GM23338 (cell line): ENCODE measurements around the gene IQSEC3. TPM values are rescaled to one million over a fixed set of nuclear protein-coding genes. Genes with fewer than 3 reads are reported as not detected.

Experiments
- ATAC-seq: fragments of 200-7000 bp; cut with Tn5 transposase; 3 replicates; pipeline ENCODE4 v1.9.1; 2020
- DNase-seq: peaks from one replicate; pipeline ENCODE4 v3.0.0-alpha.2; 2015; ENCODE audit warnings: low spot score
- H2AFZ ChIP-seq: fragments of 200-600 bp; sonication (generic); 2 replicates; pipeline ENCODE4 v1.8.0; 2016; ENCODE audit warnings: antibody characterized with exemption, mild to moderate bottlenecking, moderate library complexity
- H3F3A ChIP-seq: fragments of 200-600 bp; sonication (generic); replicated peaks from 2 replicates; pipeline ENCODE4 v1.8.0; 2017; ENCODE audit warnings: antibody characterized with exemption, mixed run types, low read depth
- H3K27ac ChIP-seq: fragments of 200-600 bp; sonication (generic); 2 replicates; pipeline ENCODE4 v1.6.1; 2016; ENCODE audit warnings: low read depth
- H3K27me3 ChIP-seq: fragments of 200-600 bp; sonication (generic); 2 replicates; pipeline ENCODE4 v1.8.0; 2016; ENCODE audit warnings: mild to moderate bottlenecking, mixed run types, moderate library complexity; ENCODE audit not compliant: insufficient read depth
- H3K36me3 ChIP-seq: fragments of 200-600 bp; sonication (generic); 2 replicates; pipeline ENCODE4 v1.8.0; 2016; ENCODE audit warnings: mild to moderate bottlenecking; ENCODE audit not compliant: insufficient read depth
- H3K4me1 ChIP-seq: fragments of 200-600 bp; sonication (generic); 2 replicates; pipeline ENCODE4 v1.8.0; 2016; ENCODE audit warnings: mild to moderate bottlenecking, moderate library complexity; ENCODE audit not compliant: insufficient read depth
- H3K4me2 ChIP-seq: fragments of 200-600 bp; sonication (generic); 2 replicates; pipeline ENCODE4 v1.7.1; 2017; ENCODE audit warnings: mixed run types
- H3K4me3 ChIP-seq: fragments of 200-600 bp; sonication (generic); 2 replicates; pipeline ENCODE4 v1.6.1; 2016; ENCODE audit warnings: mixed run types
- H3K79me2 ChIP-seq: fragments of 200-600 bp; sonication (generic); replicated peaks from 2 replicates; pipeline ENCODE4 v1.8.0; 2017; ENCODE audit warnings: mild to moderate bottlenecking; ENCODE audit not compliant: insufficient read depth
- H3K9me2 ChIP-seq: fragments of 200-600 bp; sonication (generic); 2 replicates; pipeline ENCODE4 v1.8.0; 2017; ENCODE audit not compliant: insufficient read depth
- H4K20me1 ChIP-seq: fragments of 200-600 bp; sonication (generic); replicated peaks from 2 replicates; pipeline ENCODE4 v1.8.0; 2017; ENCODE audit warnings: mild to moderate bottlenecking; ENCODE audit not compliant: insufficient read depth
- H3K27ac Mint-ChIP-seq: 2 replicates; pipeline ENCODE4 v1.8.0; 2020; ENCODE audit warnings: inconsistent platforms, mild to moderate bottlenecking, moderate library complexity, mixed read lengths
- H3K27me3 Mint-ChIP-seq: 3 replicates; pipeline ENCODE4 v1.8.0; 2022; ENCODE audit warnings: low read depth, mild to moderate bottlenecking, moderate library complexity, mixed read lengths, inconsistent platforms; ENCODE audit not compliant: insufficient read depth, poor library complexity
- H3K36me3 Mint-ChIP-seq: 3 replicates; pipeline ENCODE4 v1.8.0; 2021; ENCODE audit warnings: low read depth, mild to moderate bottlenecking, inconsistent platforms, moderate library complexity, mixed read lengths
- H3K4me1 Mint-ChIP-seq: 3 replicates; pipeline ENCODE4 v1.8.0; 2020; ENCODE audit warnings: mild to moderate bottlenecking, inconsistent platforms, mixed read lengths
- H3K4me3 Mint-ChIP-seq: 3 replicates; pipeline ENCODE4 v1.8.0; 2021; ENCODE audit warnings: moderate library complexity, mild to moderate bottlenecking, inconsistent platforms, mixed read lengths
- H3K9me3 Mint-ChIP-seq: 3 replicates; pipeline ENCODE4 v1.8.0; 2020; ENCODE audit warnings: moderate library complexity, mild to moderate bottlenecking, inconsistent platforms, mixed read lengths
- CREB1 ChIP-seq: fragments of 250-450 bp; sonication (Bioruptor Pico); IDR thresholded peaks from 2 replicates; pipeline ENCODE4 v1.5.0; 2020; ENCODE audit warnings: low read depth, mild to moderate bottlenecking, moderate library complexity
- EZH2 ChIP-seq: fragments of 200-600 bp; sonication (generic); IDR thresholded peaks from one replicate; pipeline ENCODE4 v1.8.0; 2017; ENCODE audit warnings: antibody characterized with exemption, mild to moderate bottlenecking, low read depth; ENCODE audit not compliant: unreplicated experiment
- STAT1 ChIP-seq: IDR thresholded peaks from one replicate; pipeline ENCODE4 v1.6.1; 2016; ENCODE audit warnings: antibody characterized with exemption; ENCODE audit not compliant: unreplicated experiment
- ZNF114 ChIP-seq: fragments of 250-450 bp; sonication (Bioruptor Pico); IDR thresholded peaks from 2 replicates; pipeline ENCODE4 v1.5.0; 2020; ENCODE audit warnings: mild to moderate bottlenecking, moderate library complexity
- ZNF331 ChIP-seq: fragments of 250-450 bp; sonication (Bioruptor Pico); IDR thresholded peaks from 2 replicates; pipeline ENCODE4 v1.5.0; 2020; ENCODE audit warnings: low read depth, mild to moderate bottlenecking, moderate library complexity
- polyA plus RNA-seq: library from polyadenylated mRNA; unstranded; fragments of >200 nt; fragmentation: Nextera tagmentation; extraction: Ambion mirVana; gene quantifications from 2 replicates; pipeline ENCODE4 v1.2.1, GENCODE V29; 2016
- total RNA-seq: library from RNA; depleted of rRNA; stranded (reverse); fragments of >200 nt; shearing (Covaris generic); gene quantifications from 2 replicates; pipeline ENCODE4 v1.2.3, GENCODE V29; 2014
- TF ChIP-seq, protein P1 (sequence below): fragments of 250-450 bp; sonication (Bioruptor Pico); IDR thresholded peaks from 2 replicates; pipeline ENCODE4 v1.5.0; 2020; ENCODE audit warnings: mild to moderate bottlenecking, moderate library complexity
- TF ChIP-seq, protein P2 (sequence below): IDR thresholded peaks from 2 replicates; pipeline ENCODE4 v1.6.1; 2016; ENCODE audit warnings: antibody characterized with exemption
- TF ChIP-seq, protein P3 (sequence below): IDR thresholded peaks from one replicate; pipeline ENCODE4 v1.6.1; 2018; ENCODE audit warnings: antibody characterized with exemption; ENCODE audit not compliant: unreplicated experiment

Gene IQSEC3
- total and polyA plus RNA-seq, 2 experiments from 2014 or later = 2.1 to 3.6 TPM

DNA sequence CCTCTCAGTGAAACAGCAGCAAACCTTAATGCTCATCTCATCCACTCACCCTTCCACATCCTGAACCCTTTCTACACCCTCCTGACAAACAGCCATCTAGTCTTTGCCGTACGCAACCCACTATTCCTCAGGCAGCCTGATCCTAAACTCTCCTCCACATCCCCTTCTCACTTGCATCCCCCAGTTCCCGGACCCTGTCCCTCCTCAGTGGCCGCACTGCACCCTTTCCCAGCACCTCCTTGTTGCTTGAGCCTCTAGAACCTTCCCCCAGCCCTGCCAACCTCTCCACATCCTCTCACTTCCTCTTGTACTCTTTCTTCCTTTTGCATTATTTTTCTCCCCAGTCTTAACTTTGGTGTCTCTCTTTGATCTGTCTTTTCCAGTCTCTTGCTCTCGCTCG, 42.9 kb downstream of the IQSEC3 start (continued):
- TF ChIP-seq, protein P1, sequence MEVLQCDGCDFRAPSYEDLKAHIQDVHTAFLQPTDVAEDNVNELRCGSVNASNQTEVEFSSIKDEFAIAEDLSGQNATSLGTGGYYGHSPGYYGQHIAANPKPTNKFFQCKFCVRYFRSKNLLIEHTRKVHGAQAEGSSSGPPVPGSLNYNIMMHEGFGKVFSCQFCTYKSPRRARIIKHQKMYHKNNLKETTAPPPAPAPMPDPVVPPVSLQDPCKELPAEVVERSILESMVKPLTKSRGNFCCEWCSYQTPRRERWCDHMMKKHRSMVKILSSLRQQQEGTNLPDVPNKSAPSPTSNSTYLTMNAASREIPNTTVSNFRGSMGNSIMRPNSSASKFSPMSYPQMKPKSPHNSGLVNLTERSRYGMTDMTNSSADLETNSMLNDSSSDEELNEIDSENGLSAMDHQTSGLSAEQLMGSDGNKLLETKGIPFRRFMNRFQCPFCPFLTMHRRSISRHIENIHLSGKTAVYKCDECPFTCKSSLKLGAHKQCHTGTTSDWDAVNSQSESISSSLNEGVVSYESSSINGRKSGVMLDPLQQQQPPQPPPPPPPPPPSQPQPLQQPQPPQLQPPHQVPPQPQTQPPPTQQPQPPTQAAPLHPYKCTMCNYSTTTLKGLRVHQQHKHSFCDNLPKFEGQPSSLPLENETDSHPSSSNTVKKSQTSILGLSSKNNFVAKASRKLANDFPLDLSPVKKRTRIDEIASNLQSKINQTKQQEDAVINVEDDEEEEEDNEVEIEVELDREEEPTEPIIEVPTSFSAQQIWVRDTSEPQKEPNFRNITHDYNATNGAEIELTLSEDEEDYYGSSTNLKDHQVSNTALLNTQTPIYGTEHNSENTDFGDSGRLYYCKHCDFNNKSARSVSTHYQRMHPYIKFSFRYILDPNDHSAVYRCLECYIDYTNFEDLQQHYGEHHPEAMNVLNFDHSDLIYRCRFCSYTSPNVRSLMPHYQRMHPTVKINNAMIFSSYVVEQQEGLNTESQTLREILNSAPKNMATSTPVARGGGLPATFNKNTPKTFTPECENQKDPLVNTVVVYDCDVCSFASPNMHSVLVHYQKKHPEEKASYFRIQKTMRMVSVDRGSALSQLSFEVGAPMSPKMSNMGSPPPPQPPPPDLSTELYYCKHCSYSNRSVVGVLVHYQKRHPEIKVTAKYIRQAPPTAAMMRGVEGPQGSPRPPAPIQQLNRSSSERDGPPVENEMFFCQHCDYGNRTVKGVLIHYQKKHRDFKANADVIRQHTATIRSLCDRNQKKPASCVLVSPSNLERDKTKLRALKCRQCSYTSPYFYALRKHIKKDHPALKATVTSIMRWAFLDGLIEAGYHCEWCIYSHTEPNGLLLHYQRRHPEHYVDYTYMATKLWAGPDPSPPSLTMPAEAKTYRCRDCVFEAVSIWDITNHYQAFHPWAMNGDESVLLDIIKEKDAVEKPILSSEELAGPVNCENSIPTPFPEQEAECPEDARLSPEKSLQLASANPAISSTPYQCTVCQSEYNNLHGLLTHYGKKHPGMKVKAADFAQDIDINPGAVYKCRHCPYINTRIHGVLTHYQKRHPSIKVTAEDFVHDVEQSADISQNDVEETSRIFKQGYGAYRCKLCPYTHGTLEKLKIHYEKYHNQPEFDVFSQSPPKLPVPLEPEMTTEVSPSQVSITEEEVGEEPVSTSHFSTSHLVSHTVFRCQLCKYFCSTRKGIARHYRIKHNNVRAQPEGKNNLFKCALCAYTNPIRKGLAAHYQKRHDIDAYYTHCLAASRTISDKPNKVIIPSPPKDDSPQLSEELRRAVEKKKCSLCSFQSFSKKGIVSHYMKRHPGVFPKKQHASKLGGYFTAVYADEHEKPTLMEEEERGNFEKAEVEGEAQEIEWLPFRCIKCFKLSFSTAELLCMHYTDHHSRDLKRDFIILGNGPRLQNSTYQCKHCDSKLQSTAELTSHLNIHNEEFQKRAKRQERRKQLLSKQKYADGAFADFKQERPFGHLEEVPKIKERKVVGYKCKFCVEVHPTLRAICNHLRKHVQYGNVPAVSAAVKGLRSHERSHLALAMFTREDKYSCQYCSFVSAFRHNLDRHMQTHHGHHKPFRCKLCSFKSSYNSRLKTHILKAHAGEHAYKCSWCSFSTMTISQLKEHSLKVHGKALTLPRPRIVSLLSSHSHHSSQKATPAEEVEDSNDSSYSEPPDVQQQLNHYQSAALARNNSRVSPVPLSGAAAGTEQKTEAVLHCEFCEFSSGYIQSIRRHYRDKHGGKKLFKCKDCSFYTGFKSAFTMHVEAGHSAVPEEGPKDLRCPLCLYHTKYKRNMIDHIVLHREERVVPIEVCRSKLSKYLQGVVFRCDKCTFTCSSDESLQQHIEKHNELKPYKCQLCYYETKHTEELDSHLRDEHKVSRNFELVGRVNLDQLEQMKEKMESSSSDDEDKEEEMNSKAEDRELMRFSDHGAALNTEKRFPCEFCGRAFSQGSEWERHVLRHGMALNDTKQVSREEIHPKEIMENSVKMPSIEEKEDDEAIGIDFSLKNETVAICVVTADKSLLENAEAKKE = no peak
- TF ChIP-seq STAT1 = no peak
- TF ChIP-seq ZNF114 = no peak

DNA sequence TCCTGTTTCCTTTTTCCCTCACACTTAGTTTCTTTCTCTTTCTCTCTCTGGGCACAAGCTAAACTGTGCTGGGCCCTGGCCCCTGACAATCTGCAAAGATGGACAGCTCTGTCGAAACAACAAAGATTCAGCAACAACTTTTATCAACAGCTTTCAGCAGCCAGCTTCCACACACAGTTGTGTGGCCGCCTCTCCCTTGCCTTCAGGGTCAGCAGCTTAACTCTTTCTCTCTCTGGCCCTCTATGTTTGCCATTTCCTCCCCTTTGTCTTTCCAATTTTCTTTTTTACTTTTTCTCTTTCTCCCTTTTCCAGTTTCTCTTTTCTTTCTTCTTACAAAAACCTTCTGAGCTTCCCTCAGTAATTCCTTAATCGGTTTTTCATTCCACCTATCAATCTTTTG, 43.3 kb downstream of the IQSEC3 start:
- H3K27me3 Mint-ChIP-seq = peaks cover 13% of the 10 kb centered on the region
- peaks cover 60% of the 10 kb centered on the region for H3K4me1 Mint-ChIP-seq
- Histone ChIP-seq H3K4me1 (peaks cover 46% of the 10 kb centered on the region), H3K4me2 (peak overlapping the region; percentile 72), H3K27ac (peak overlapping the region; percentile 91), H3K27me3 (no peaks in the 10 kb centered on the region), H3K36me3 (no peaks in the 10 kb centered on the region), H3F3A (peaks cover 12% of the 10 kb centered on the region; the same call in 1 of the 2 replicates), H3K9me2 (no peaks in the 10 kb centered on the region), H3K79me2 (no peaks in the 10 kb centered on the region), H4K20me1 (no peaks in the 10 kb centered on the region), H2AFZ (peak overlapping the region; percentile 73), H3K4me3 (peak overlapping the region; percentile 14; the same call in 1 of the 2 replicates)
- peak overlapping the region; percentile 83 for H3K27ac Mint-ChIP-seq
- DNase-seq = peak; percentile 24
- no peak for TF ChIP-seq EZH2
- TF ChIP-seq ZNF331 (CRISPR knock-in tag) = no peak
- TF ChIP-seq, protein P2, sequence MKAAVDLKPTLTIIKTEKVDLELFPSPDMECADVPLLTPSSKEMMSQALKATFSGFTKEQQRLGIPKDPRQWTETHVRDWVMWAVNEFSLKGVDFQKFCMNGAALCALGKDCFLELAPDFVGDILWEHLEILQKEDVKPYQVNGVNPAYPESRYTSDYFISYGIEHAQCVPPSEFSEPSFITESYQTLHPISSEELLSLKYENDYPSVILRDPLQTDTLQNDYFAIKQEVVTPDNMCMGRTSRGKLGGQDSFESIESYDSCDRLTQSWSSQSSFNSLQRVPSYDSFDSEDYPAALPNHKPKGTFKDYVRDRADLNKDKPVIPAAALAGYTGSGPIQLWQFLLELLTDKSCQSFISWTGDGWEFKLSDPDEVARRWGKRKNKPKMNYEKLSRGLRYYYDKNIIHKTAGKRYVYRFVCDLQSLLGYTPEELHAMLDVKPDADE = no peak
- TF ChIP-seq CREB1 (CRISPR knock-in tag) = no peak
- TF ChIP-seq, protein P3, sequence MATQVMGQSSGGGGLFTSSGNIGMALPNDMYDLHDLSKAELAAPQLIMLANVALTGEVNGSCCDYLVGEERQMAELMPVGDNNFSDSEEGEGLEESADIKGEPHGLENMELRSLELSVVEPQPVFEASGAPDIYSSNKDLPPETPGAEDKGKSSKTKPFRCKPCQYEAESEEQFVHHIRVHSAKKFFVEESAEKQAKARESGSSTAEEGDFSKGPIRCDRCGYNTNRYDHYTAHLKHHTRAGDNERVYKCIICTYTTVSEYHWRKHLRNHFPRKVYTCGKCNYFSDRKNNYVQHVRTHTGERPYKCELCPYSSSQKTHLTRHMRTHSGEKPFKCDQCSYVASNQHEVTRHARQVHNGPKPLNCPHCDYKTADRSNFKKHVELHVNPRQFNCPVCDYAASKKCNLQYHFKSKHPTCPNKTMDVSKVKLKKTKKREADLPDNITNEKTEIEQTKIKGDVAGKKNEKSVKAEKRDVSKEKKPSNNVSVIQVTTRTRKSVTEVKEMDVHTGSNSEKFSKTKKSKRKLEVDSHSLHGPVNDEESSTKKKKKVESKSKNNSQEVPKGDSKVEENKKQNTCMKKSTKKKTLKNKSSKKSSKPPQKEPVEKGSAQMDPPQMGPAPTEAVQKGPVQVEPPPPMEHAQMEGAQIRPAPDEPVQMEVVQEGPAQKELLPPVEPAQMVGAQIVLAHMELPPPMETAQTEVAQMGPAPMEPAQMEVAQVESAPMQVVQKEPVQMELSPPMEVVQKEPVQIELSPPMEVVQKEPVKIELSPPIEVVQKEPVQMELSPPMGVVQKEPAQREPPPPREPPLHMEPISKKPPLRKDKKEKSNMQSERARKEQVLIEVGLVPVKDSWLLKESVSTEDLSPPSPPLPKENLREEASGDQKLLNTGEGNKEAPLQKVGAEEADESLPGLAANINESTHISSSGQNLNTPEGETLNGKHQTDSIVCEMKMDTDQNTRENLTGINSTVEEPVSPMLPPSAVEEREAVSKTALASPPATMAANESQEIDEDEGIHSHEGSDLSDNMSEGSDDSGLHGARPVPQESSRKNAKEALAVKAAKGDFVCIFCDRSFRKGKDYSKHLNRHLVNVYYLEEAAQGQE = no peak
- TF ChIP-seq STAT1 = no peak
- H3K4me3 Mint-ChIP-seq = peak overlapping the region; percentile 18; the same call in 1 of the 3 replicates
- no peaks in the 10 kb centered on the region for H3K9me3 Mint-ChIP-seq
- H3K36me3 Mint-ChIP-seq = no peaks in the 10 kb centered on the region
- ATAC-seq = peak; percentile 19; the same call in 2 of the 3 replicates
